ENCODE results near the gene ANAPC13.

ANAPC13 gene, protein sequence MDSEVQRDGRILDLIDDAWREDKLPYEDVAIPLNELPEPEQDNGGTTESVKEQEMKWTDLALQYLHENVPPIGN

DNA sequence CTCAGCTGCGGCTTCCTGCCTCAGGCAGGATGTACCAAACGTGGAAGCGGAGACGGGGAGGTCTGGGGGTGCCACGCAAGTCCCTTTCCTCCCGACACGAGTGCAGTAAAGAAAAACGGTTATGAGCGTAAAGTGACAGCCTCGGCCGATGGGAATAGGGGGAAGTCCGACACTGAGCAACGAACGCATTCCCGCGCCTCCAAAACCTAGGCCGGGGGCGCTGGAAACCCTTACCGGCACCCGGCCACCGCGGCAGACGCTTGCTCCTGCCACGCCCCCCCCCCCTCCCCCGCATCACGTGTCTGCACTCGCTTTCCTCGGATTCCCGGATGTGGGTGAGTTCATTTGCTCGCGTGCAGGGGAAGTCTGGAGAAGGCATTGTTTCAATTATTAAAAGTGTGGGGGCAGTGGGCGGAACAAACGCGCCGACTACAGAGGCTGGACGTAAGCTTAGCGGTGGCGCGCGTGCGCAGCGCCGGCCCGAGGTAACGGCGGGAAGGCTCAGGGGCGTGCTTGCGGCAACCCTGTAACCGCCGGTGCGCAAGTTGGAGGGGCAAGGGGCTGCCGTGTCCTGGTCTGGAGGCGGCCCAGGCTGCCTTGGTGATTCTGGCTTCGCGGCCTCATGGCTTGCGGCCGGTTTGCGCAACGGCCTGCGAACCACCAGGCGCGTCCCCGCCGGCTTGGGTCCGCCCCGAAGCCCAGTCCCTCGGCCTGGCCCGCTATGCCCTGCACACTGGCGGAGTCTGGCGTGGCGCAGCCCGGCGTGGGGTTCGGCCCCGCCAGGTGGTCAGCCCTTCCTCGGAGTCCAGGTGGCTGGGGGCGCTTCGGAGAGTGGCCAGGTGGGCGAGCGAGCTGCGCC lies at the start of gene ANAPC13, which contains the start of gene CEP63:
Gene ANAPC13 (minus strand): TSS at position 268 of the 859 bp plus-strand sequence. CDS start 3,081 bp downstream, outside the sequence.
Gene CEP63 (plus strand): TSS at position 340 of the 859 bp plus-strand sequence. CDS start 9,264 bp downstream, outside the sequence.
- in situ Hi-C loops (cut with MboI; ENCODE audit: low sequenced_read_pairs), result no loop called here

DNA sequence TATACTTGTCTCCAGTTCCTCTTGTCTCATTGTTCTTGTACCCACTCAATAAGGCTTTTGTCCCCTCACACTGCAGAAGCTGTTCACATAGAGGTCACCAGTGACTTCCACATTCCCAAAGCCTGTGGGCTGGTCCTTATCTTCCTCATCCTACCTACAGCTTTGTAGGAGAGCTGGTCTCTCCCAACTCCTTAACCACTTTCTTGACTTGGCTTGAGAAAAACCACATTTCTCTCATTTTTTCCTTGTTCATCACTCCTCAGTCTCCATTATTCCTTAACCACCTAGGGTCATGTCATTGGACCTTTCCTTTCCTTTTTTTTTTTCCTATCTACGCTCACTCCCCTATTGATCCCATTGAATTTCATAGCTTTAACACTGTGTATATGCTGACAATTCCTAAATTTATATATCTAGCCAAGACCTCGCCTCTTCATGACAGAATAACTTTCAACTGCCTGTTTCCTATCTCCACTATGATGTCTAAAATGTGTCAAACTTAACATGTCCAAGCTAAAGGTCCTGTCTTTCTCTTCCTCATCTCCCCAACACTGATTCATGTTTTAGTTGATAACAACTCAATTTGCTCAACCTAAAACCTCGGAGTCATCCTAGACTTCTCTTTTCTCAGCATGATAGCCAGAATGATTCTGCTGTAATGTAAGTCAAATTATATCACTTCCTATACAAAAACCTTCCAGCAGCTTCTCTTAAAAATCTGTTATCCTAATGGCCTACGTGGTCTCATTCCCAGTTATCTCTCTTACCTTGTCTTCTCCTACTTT lies 49.6 kb upstream of the ANAPC13 start:
- in situ Hi-C loops (cut with MboI; ENCODE audit: low sequenced_read_pairs), result no loop called here

DNA sequence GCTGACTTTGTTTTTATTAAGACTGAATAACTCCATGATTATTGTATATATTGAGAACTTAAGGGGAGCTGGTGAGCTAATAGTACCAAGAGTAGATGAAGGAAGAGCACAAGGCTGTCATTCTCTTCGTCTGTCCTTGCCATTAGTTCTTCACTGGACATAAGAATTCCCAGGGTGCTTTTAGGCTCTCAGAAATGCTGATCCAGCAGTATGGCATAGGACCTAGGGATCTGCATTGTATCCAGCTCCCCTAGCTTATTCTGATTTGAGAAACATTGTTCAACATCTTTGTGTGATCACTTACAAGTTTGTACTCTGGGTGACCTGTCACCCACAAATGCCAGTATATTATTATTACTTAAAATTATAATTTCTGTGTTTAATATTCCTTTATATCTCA lies 47.7 kb upstream of the ANAPC13 start:
- in situ Hi-C loops (cut with MboI; ENCODE audit: low sequenced_read_pairs), result no loop called here

DNA sequence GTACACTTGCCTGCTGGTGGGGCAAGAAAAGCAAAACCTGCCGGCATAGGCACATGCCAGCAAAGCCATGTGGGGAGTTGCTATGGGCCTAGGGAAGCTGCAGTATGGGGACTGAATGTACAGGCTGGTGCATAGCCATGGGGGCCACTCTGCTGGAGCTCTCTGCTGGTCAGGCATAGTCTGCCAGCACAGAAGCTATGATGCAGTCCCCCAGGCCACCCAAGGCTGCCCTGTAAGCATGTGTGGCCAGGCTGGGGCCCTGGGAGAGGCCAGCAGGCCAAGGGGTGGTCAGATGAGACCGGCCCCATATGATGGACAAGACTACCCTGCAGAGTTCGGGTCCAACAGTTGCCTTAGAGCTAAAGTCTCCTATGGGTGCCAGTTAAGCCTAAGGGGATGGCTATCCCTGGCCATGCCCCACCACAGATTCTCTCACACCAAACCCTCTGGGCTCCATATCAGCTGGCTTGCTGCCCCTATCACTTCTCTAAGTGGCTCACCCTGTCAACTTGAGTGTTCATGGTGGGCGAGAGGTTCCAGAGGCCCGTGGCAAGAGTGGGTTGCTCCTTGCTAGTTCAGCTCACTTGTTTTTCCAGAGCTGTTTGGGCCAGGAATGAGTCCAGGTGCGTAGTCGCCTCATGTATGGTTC lies 41.9 kb upstream of the ANAPC13 start:
- in situ Hi-C loops (cut with MboI; ENCODE audit: low sequenced_read_pairs), result no loop called here

DNA sequence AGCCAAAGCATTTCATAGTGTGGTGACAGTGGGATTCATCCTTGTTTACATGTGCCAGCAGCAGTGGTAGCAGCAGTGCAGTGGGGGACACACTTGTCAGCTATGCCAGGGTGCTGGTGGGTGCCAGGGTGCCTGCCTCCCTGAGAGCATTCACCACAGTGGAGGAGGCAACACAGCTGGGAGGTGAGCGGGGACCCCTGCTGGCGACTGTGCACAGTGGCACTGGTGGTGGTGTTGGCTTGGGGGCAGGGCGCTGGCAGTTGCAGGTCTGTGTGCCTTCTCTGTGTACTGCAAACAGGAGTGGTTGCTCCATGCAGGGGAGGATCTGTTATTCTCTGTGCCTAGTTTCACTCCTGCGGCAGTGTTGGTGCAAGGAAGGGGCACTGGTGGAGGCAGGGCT lies 41.3 kb upstream of the ANAPC13 start:
- in situ Hi-C loops (cut with MboI; ENCODE audit: low sequenced_read_pairs), result no loop called here

DNA sequence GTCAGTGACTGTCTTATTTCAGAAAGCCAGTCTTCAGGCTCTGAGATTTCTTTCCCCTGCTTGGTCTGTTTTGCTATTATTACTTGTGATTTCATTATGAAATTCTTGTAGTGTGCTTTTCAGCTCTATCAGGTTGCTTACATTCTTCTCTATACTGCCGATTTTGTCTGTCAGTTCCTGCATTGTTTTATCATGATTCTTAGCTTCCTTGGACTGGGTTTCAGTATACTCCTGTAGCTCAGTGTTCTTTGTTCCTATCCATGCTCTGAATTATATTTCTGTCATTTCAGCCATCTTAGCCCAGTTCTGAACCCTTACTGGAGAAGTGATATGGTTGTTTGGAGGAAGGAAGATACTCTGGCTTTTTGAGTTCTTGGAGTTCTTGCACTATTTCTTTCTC lies 40.5 kb upstream of the ANAPC13 start:
- in situ Hi-C loops (cut with MboI; ENCODE audit: low sequenced_read_pairs), result no loop called here

DNA sequence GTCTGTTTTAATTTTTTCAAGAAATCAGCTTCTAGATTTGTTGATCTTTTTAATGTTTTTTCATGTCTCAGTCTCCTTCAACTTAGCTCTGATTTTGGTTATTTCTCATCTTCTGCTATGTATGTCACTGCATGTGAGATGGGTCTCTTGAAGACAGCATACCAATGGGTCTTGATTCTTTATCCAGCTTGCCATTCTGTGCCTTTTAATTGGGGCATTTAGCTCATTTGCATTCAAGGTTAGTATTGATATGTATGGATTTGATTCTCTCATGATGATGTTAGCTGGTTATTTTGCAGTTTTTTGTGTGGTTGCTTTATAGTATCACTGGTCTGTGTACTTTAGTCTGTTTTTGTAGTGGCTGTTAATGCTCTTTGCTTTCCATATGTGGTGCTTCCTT lies 39.5 kb upstream of the ANAPC13 start:
- in situ Hi-C loops (cut with MboI; ENCODE audit: low sequenced_read_pairs), result no loop called here

DNA sequence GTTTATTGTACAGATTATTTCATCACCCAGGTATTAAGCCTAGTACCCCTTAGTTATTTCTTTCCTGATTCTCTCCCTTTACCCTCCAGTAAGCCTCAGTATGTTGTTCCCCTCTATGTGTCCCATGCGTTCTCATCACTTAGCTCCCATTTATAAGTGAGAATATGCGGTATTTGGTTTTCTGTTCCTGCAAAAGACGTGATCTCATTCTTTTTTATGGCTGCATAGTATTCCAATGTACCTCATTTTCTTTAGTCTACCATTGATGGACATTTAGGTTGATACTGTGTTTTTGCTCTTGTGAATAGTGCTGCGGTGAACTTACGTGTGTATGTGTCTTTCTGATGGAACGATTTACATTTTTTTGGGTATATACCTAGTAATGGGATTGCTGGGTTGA lies 36.8 kb upstream of the ANAPC13 start:
- in situ Hi-C loops (cut with MboI; ENCODE audit: low sequenced_read_pairs), result no loop called here

DNA sequence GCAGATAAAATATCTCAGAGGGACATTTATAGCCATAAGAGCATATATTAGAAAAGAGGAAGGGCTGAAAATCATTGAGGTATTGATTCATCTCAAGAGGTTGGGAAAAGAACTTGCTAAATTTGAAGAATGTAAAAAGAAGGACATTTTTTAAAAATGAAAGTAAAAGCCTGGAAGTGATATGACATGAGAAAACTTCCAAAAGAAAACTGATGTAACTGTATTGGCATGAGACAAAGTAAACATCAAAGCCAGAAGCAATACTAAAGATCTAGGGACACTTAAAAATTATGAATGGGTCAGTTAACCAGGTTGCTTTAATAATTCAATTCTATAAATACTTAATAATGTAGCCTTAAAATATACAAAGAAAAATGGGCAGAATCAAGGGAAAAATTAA lies 32.0 kb upstream of the ANAPC13 start:
- in situ Hi-C loops (cut with MboI; ENCODE audit: low sequenced_read_pairs), result no loop called here

DNA sequence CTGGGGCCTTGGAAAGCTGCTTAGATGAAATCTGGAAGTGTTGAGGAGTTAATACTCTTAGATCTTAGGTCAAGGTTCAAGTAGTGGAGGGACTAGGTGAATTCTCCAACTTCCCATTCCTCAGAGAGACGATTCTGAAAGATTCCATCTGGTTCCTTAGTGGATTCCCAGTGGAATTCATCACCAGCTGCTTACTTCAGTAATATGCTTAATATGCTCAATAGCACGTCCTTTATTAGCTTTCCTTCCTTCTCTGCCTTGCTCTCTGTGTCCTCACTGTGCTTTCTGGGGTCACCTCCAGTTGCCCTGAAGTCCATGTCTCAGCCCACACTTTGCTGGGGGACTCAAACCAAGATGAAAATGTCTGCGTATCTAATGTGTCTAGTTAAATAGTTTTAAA lies 31.1 kb upstream of the ANAPC13 start:
- in situ Hi-C loops (cut with MboI; ENCODE audit: low sequenced_read_pairs), result no loop called here

DNA sequence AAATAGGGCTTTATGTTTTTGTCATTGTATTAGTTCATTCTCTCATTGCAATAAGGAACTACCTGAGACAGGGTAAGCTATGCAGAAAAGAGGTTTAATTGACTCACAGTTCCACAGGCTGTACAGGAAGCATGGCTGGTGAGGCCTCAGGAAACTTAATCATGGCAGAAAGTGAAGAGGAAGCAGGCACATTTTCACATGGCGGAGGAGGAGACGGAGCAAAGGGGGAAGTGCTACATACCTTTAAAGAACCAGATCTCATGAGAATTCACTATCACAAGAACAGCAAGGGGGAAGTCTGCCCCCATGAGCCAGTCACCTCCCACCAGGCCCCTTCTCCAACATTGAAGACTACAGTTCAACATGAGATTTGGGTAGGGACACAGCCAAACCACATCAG lies 25.7 kb upstream of the ANAPC13 start:
- in situ Hi-C loops (cut with MboI; ENCODE audit: low sequenced_read_pairs), result no loop called here

DNA sequence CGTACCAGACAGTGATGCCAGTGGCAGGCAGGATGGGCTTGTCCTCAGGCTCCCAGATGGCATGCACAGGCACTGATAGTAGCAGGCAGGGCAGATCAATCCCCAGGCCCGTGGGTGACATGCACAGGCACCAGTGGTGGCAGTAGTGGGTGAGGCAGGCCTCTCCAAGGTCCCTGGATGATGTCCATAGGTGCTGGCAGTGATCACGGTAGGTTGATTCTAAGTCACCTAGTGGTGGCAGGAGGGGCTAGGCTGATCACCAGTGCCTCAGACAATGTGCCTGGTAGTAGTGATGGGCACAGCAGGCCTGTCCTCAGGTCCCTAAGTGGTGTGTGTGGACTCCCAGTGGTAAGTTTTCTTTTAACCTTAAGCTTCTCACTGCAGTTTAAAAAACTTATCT lies 19.7 kb upstream of the ANAPC13 start:
- in situ Hi-C loops (cut with MboI; ENCODE audit: low sequenced_read_pairs), result no loop called here

DNA sequence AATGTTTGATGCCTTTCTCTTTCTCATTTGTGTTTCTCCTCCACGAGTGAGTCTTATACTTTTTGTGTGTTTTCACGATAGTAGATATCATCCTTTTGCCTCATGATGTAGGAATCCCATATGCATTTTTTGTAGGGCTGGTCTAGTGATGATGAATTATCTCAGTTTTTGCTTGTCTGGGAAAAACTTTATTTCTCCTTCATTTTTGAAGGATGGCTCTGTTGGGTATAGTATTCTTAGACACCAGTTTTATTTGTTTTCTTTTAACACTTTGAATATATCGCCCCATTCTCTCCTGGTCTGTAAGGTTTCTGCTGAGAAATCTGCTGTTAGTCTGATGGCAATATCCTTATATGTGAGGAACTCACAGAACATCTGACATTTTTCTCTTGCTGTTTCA lies 18.3 kb upstream of the ANAPC13 start:
- in situ Hi-C loops (cut with MboI; ENCODE audit: low sequenced_read_pairs), result no loop called here

DNA sequence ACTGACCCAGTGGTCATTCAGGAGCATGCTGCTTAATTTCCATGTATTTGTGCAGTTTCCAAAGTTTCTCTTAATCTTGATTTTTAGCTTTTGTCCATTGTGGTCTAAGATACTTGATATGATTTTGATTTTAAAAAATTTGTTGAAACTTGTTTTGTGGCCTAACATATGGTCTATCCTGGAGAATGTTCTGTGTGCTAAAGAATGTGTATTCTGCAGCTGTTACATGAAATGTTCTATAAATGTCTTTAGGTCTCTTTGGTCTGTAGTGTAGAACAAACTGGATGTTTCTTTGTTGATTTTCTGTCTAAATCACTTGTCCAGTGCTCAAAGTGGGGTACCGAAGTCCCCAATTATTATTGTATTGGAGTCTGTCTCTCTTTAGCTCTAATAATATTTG lies 17.5 kb upstream of the ANAPC13 start:
- in situ Hi-C loops (cut with MboI; ENCODE audit: low sequenced_read_pairs), result no loop called here

DNA sequence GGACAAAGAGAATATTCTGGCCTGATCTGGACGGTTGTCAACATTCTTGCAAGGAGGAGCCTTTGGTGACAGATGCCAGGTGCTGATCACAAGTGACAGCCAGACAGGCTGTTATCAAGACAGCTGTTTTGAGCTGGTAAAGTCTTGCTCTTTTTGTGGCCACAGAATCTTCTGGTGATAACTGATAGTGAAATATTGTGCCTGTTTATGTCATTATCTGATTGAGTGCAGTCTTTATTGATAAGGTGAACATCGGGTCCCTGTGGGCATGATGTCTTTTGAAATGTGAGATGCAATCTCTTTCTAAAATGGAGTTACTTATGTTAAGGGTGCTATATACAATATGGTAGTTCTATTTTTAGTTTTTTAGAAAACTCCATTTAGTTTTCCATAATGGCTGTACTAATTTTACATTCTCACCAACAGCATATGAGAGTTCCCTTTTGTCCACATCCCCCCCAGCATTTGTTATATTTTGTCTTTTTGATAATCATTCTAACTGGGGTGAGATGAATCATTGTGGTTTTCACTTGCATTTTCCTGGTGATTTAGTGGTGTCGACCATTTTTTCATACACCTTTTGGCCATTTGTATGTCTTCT lies 10.8 kb upstream of the ANAPC13 start:
- in situ Hi-C loops (cut with MboI; ENCODE audit: low sequenced_read_pairs), result no loop called here

DNA sequence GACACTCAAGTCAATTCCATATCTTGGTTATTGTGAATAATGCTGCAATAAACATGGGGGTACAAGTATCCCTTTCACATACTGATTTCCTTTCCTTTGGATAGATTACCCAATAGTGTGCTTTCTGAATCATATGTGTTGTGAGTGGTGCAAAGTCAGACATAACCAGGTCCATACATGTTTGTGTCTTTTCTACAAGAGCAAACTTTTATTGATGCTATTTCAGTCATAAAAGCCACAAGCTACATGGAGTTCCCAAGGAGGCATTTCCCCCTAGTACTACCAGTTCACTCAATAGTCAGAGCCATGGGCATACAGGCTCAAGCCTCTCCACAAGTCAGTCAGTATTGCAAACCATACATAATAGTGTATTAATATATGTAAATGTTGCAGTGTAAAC lies 10.2 kb upstream of the ANAPC13 start:
- in situ Hi-C loops (cut with MboI; ENCODE audit: low sequenced_read_pairs), result no loop called here

DNA sequence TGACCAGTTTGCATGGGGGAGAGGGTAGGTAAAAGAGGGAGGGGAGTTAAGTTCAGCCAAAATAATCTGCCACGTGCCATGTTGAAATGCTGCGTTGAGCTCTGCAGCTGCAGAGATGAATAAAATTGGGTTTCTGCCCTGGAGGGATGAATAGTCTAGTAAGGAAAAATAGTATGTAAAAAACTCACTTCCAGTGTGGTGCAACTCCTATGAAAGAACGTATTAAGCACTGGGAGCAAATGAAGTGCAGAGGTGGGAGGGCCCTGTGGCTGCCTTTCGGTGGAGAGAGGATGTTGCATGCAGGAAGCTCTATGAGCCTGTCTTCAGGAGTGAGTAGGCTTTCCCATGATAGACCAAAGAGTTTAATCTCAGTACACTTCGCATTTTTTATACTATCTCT lies 8.7 kb upstream of the ANAPC13 start:
- in situ Hi-C loops (cut with MboI; ENCODE audit: low sequenced_read_pairs), result no loop called here

DNA sequence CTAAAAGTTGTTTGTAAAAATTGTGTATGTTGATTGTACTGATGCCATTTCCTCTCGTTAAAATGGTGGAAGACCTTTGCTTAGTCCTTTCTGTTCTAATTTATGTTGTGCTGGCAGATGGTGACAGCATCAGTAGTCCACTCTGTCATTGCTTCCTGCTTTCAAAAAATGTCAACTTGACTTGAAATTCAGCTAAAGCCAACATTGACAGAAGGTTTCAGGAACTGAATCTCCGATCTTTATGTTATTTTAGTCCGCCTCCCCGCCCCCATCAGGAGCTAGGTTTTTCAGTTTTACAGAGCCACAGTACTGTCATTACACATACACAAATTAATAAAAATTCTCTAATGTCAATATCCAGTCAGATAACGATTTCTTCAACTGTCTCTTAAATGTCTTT lies 1.6 kb upstream of the ANAPC13 start:
- in situ Hi-C loops (cut with MboI; ENCODE audit: low sequenced_read_pairs), result no loop called here

DNA sequence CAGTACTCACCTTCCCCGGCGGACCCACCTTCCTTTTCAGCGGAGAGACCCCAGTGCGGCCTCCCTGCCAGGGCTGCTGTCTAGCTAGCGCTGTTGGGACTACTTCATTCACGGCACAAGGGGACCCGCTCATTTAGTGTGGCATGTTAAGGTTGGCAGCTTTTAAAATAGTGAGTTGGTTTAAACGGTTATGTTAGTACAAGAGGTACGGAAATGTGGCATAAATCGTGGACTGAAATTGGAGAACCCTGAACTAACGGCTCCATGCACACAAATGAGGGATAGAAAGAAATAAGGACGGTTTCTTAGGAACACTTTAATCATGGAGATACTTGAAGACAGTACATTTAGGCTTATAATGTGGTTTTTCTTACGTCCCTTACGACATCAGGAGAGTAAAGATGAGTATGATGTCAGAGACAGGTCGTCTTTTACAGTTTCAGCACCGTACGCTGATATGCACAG lies 824 bp upstream of the ANAPC13 start:
- in situ Hi-C loops (cut with MboI; ENCODE audit: low sequenced_read_pairs), result no loop called here

DNA sequence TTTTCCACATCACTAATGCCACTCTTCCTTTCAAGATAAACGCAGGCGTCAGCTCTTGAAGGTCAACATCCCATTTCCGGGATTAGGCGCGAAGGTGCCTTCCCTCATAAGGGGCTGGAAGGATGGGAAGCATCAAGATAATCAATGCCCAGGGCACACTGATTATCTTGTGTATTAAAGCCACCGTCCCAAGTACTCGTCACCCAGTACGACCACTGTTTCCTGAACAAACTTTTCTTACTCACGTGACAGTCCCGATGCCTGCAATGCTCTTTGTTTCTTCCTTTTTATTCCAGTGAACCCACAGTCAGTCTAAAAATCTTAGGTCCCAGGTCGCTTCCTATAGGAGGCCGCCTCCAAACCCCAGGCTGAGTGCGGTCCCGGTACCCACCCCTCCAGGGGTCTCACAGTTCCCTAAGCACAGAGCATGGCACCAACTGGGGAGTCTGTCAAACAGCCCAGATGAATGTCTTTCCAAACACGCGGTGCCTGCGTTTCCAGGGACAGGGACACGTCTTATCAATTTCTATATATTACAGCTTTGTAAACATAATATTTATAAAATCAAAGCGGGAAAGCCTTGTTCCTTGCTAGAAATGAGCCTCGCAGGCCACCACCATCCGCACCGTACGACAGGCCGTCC lies 589 bp downstream of the ANAPC13 start:
- in situ Hi-C loops (cut with MboI; ENCODE audit: low sequenced_read_pairs), result no loop called here
